Body of pancreas (tissue), 4 donors: ENCODE measurements around the gene ZMYND10.

ENCODE experiments used
- POLR2A ChIP-seq, 3 donors: fragments of 450-650 bp; IDR thresholded peaks; one replicate each; pipeline ENCODE4 v1.6.1; 2016; ENCODE audit warnings: antibody characterized with exemption in 3 of 3, mild to moderate bottlenecking in 2 of 3
- TF ChIP-seq, protein P1 (sequence below), 7 experiments: fragments of 450-650 bp in 4 of 7; fragments of 200-600 bp in 3 of 7; sonication (generic) in 3 of 7; IDR thresholded peaks; one replicate each; pipeline ENCODE4 v1.5.1; 2016 to 2019; ENCODE audit warnings: antibody characterized with exemption in 7 of 7

DNA sequence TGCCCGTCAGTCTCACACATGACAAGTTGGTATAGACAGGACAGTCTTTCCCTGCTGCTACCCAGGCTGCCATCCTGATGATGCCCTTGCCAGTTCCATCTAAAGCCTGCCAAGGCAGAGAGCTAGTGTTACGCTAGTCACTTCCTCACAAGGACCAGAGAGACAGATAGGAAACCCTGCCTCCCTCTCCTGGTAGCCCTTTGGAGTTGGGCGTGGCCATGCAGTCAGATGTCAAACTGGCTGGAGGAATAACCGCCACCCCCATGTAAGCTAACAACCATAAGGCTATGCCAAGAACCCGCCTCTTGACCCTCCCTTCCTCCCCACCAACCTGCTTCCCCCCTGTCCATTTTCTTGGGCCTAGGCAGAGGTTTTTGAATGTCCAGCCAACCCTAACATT lies 11.0 kb upstream of the ZMYND10 start:
- TF ChIP-seq, protein P1, sequence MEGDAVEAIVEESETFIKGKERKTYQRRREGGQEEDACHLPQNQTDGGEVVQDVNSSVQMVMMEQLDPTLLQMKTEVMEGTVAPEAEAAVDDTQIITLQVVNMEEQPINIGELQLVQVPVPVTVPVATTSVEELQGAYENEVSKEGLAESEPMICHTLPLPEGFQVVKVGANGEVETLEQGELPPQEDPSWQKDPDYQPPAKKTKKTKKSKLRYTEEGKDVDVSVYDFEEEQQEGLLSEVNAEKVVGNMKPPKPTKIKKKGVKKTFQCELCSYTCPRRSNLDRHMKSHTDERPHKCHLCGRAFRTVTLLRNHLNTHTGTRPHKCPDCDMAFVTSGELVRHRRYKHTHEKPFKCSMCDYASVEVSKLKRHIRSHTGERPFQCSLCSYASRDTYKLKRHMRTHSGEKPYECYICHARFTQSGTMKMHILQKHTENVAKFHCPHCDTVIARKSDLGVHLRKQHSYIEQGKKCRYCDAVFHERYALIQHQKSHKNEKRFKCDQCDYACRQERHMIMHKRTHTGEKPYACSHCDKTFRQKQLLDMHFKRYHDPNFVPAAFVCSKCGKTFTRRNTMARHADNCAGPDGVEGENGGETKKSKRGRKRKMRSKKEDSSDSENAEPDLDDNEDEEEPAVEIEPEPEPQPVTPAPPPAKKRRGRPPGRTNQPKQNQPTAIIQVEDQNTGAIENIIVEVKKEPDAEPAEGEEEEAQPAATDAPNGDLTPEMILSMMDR (IDR thresholded peaks at IDR 0.05) = no peak
- TF ChIP-seq POLR2A (IDR thresholded peaks at IDR 0.05) = no peak
